Bronchial epithelial cell (primary cell): Measurements from ENCODE around the gene BRINP2. TPM values are rescaled to one million over a fixed set of nuclear protein-coding genes. Genes with fewer than 3 reads are reported as not detected.

Source experiments
- DNase-seq: peaks from one replicate; pipeline ENCODE4 v3.0.0-alpha.2; 2010; ENCODE audit warnings: low read depth
- FAIRE-seq: peaks from 2 replicates; lab custom pipeline; 2011; peaks lifted over from hg19 to GRCh38; lab: Jason Lieb, UNC
- H3K27me3 ChIP-seq: 2 replicates; pipeline ENCODE4 v1.5.1; 2011; ENCODE audit warnings: low read length; ENCODE audit not compliant: control insufficient read depth, insufficient read depth
- H3K36me3 ChIP-seq: 2 replicates; pipeline ENCODE4 v1.5.1; 2011; ENCODE audit warnings: low read length; ENCODE audit not compliant: control insufficient read depth, insufficient read depth
- H3K4me3 ChIP-seq: 2 replicates; pipeline ENCODE4 v1.5.1; 2011; ENCODE audit warnings: mild to moderate bottlenecking, low read depth, low read length, control low read depth
- CTCF ChIP-seq: IDR thresholded peaks from 2 replicates; pipeline ENCODE4 v1.5.1; 2011; ENCODE audit warnings: mild to moderate bottlenecking, moderate library complexity, low read length, control low read depth, inconsistent platforms; ENCODE audit not compliant: insufficient read depth, severe bottlenecking
- total RNA-seq: library from RNA; depleted of rRNA; stranded (reverse); fragments of >200 nt; gene quantifications from 2 replicates; pipeline ENCODE4 v1.2.1, GENCODE V29; 2014

BRINP2 gene
- total RNA-seq, 1 donor from 2014 or later = not detected

- Histone ChIP-seq H3K36me3 (no peaks in the 10 kb centered on the region), H3K27me3 (no peaks in the 10 kb centered on the region), H3K4me3 (no peak overlapping the region)
- DNase-seq (no peak), FAIRE-seq (no peak)
- no peak for TF ChIP-seq CTCF
Observed at GRCh38 chr1:177301425-177302124, 130.8 kb downstream of the BRINP2 start.

DNA sequence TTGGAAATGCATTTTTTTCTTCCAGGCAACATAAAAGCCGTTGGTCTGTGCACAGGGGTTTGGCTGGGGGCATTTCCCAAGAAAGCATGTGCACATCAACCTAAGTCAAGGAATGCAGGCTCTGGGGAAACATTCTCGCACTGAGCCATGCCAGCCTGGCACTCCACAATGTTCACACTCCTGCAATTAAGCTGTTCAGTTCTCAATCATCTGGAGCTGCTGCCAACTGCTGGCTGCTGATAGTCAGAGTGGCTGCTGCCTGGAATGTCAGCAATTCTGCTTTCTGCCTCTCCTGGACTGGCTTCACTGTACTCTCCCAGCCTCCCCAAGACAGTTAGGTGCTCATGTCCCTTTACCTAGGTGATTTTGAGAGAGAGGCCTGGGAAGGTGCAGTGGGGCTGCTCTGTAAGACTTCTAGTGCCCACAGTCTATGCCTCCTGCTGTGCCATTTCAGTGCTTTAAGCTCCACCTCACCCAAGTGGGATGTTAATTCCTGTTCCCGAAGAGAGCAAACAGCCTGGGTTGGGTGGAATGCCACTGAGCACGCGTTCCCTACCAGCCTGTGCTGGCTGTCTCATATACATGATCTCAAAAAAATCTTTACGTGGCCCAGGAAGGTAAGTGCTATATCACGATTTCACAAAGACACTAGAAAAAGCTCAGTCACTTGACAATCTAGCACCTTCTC, 131.7 kb downstream of the BRINP2 start:
- DNase-seq = no peak
- no peaks in the 10 kb centered on the region for H3K36me3 ChIP-seq
- H3K4me3 ChIP-seq = no peak overlapping the region
- FAIRE-seq = no peak
- no peak for TF ChIP-seq CTCF
- H3K27me3 ChIP-seq = no peaks in the 10 kb centered on the region

GRCh38 chr1:177305040-177306018, 134.6 kb downstream of the BRINP2 start:
- DNase-seq (peak; percentile 81), FAIRE-seq (no peak)
- no peak overlapping the region for H3K4me3 ChIP-seq
- no peaks in the 10 kb centered on the region for H3K27me3 ChIP-seq
- TF ChIP-seq CTCF = no peak
- no peaks in the 10 kb centered on the region for H3K36me3 ChIP-seq

DNA sequence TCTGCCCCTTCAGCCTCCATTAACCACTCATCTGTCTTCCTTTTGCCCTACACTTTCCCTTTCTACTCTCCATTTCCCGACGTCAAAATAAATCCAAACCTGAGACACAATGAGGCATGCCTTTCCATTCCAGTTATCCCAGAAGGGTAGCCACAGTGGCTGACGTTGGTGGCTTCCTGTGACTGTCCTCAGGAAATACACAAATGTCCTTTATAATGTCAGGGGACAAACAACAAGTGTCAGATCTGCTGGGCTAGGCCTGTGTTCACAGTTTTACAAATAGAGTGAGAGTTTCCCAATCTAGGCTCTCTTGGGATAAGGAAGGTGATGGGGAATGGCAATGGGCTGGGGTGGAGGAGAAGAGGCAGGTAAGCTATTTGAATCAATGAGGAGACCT, 135.3 kb downstream of the BRINP2 start:
- no peak for FAIRE-seq
- H3K27me3 ChIP-seq = no peaks in the 10 kb centered on the region
- TF ChIP-seq CTCF = no peak
- no peak for DNase-seq
- no peak overlapping the region for H3K4me3 ChIP-seq
- no peaks in the 10 kb centered on the region for H3K36me3 ChIP-seq

- H3K36me3 ChIP-seq = no peaks in the 10 kb centered on the region
- DNase-seq = peak; percentile 66
- H3K27me3 ChIP-seq = no peaks in the 10 kb centered on the region
- TF ChIP-seq CTCF = no peak
- no peak for FAIRE-seq
- H3K4me3 ChIP-seq = no peak overlapping the region
Observed at GRCh38 chr1:177306981-177307380, 136.2 kb downstream of the BRINP2 start.
